ELR (cell line): Measurements from ENCODE around the gene HOXC6.
A peak's percentile ranks its signal among the peaks of the same experiment; 100 is the strongest.
"Not testable (repeated sequence)": the region's sequence is repeated elsewhere in the genome, so short reads cannot be mapped to it uniquely, and the experiment has no call there.

Source experiments
- DNase-seq: peaks from one replicate; pipeline ENCODE4 v3.0.0-alpha.2; 2015; ENCODE audit warnings: low read depth

HOXC6 gene

GRCh38 chr12:54041097-54041690 is 13.0 kb downstream of the HOXC6 start:
- DNase-seq = no peak

GRCh38 chr12:54042033-54042432 is 13.8 kb downstream of the HOXC6 start:
- not testable (repeated sequence) for DNase-seq

GRCh38 chr12:54042970-54043853 is 15.0 kb downstream of the HOXC6 start:
- no peak for DNase-seq

GRCh38 chr12:54044425-54045103 is 16.3 kb downstream of the HOXC6 start:
- DNase-seq = no peak

- no peak for DNase-seq
Measured at GRCh38 chr12:54045401-54045800, 17.2 kb downstream of the HOXC6 start.

- no peak for DNase-seq
Measured at GRCh38 chr12:54045868-54046521, 17.8 kb downstream of the HOXC6 start.

- DNase-seq = no peak
Measured at GRCh38 chr12:54046809-54047159, 18.5 kb downstream of the HOXC6 start.

GRCh38 chr12:54047160-54047963 is 19.1 kb downstream of the HOXC6 start:
- no peak for DNase-seq

GRCh38 chr12:54047964-54048303 is 19.7 kb downstream of the HOXC6 start:
- DNase-seq = no peak

GRCh38 chr12:54048406-54049093 is 20.3 kb downstream of the HOXC6 start:
- no peak for DNase-seq

GRCh38 chr12:54049108-54049507 is 20.9 kb downstream of the HOXC6 start:
- DNase-seq = no peak

GRCh38 chr12:54050482-54050810 is 22.2 kb downstream of the HOXC6 start:
- DNase-seq = no peak

GRCh38 chr12:54051026-54051842 is 23.0 kb downstream of the HOXC6 start:
- DNase-seq = no peak

- no peak for DNase-seq
Measured at GRCh38 chr12:54051874-54052437, 23.7 kb downstream of the HOXC6 start.

GRCh38 chr12:54052438-54053002 is 24.3 kb downstream of the HOXC6 start:
- no peak for DNase-seq

- no peak for DNase-seq
Measured at GRCh38 chr12:54053003-54053750, 24.9 kb downstream of the HOXC6 start.

- DNase-seq = peak; percentile 22
Measured at GRCh38 chr12:54053751-54054741, 25.8 kb downstream of the HOXC6 start, which contains the start of gene HOXC4. HOXC4 (plus strand) TSS chr12:54053835; CDS start chr12:54053923, 88 bp downstream.

GRCh38 chr12:54054742-54055194 is 26.5 kb downstream of the HOXC6 start:
- no peak for DNase-seq
